Tibial nerve (tissue), 4 donors: Measurements from ENCODE around the gene ZNF765.
"Not testable (repeated sequence)": the region's sequence is repeated elsewhere in the genome, so short reads cannot be mapped to it uniquely, and the experiment has no call there.

Source experiments
- CTCF ChIP-seq, 5 experiments: fragments of 200-600 bp in 3 of 5; fragments of 450-650 bp in 2 of 5; sonication (generic) in 3 of 5; IDR thresholded peaks; one replicate each; pipeline ENCODE4 v1.5.1; 2016 to 2019; ENCODE audit warnings: antibody characterized with exemption in 5 of 5, mild to moderate bottlenecking in 3 of 5, moderate library complexity in 2 of 5
- EP300 ChIP-seq, 2 donors: sonication (generic); formaldehyde crosslinking; IDR thresholded peaks; one replicate each; pipeline ENCODE4 v1.6.1; 2017; ENCODE audit warnings: antibody characterized with exemption in 2 of 2, mild to moderate bottlenecking in 1 of 2

- TF ChIP-seq EP300, CTCF (IDR thresholded peaks at IDR 0.05): not testable (repeated sequence)
Observed at GRCh38 chr19:53420520-53421315, 25.8 kb downstream of the ZNF765 start.
